PC-9 (cell line): Measurements from ENCODE around the gene FBXW12.

Source experiments
- CTCF ChIP-seq: fragments of 200-600 bp; sonication (generic); conservative IDR thresholded peaks from 2 replicates; pipeline ENCODE4 v1.6.1; 2017; ENCODE audit warnings: mixed run types, antibody characterized with exemption, mild to moderate bottlenecking, moderate library complexity
- EZH2 ChIP-seq: fragments of 200-600 bp; sonication (generic); IDR thresholded peaks from 2 replicates; pipeline ENCODE4 v1.8.0; 2017; ENCODE audit warnings: antibody characterized with exemption, low read depth

GRCh38 chr3:48402907-48403306 is 30.9 kb downstream of the FBXW12 start:
- TF ChIP-seq CTCF (no peak), EZH2 (no peak)
